PC-9 (cell line): Measurements from ENCODE around the gene GLO1. TPM values are rescaled to one million over a fixed set of nuclear protein-coding genes. Genes with fewer than 3 reads are reported as not detected.

Source experiments
- BruUV-seq: library from RNA; stranded (reverse); fragments of 400-500 nt; replicated peaks from 2 replicates; lab custom pipeline; 2021; lab: Mats Ljungman, UMichigan
- CTCF ChIA-PET: fragments of 300-600 bp; sonication (Branson Sonifier 250); formaldehyde crosslinking; loops from one replicate; lab custom pipeline; 2022; ENCODE audit warnings: antibody characterized with exemption; lab: Charles Lee
- POLR2A ChIA-PET: fragments of 300-600 bp; sonication (Branson Sonifier 250); formaldehyde crosslinking; loops from one replicate; lab custom pipeline; 2022; ENCODE audit warnings: antibody characterized with exemption; ENCODE audit not compliant: unreplicated experiment; lab: Charles Lee
- DNase-seq, 2 experiments: peaks; one replicate each; pipeline versions ENCODE4 v3.0.0 to v3.0.0-alpha.2; 2015 to 2022; ENCODE audit warnings: mixed read lengths in 1 of 2
- H2AFZ ChIP-seq: fragments of 200-600 bp; sonication (generic); 2 replicates; pipeline ENCODE4 v1.8.1; 2017; ENCODE audit warnings: antibody characterized with exemption
- H3F3A ChIP-seq: fragments of 200-600 bp; sonication (generic); 2 replicates; pipeline ENCODE4 v1.8.1; 2017; ENCODE audit warnings: antibody characterized with exemption, mild to moderate bottlenecking, low read depth; ENCODE audit not compliant: insufficient read depth
- H3K27ac ChIP-seq: fragments of 200-600 bp; sonication (generic); 2 replicates; pipeline ENCODE4 v1.6.1; 2016; ENCODE audit warnings: mixed run types
- H3K27me3 ChIP-seq: fragments of 200-600 bp; sonication (generic); 2 replicates; pipeline ENCODE4 v1.6.1; 2016; ENCODE audit warnings: low read depth, mixed run types; ENCODE audit not compliant: insufficient read depth
- H3K36me3 ChIP-seq: fragments of 200-600 bp; sonication (generic); 2 replicates; pipeline ENCODE4 v1.6.1; 2016; ENCODE audit warnings: low read depth, mixed run types
- H3K4me1 ChIP-seq: fragments of 200-600 bp; sonication (generic); replicated peaks from 2 replicates; pipeline ENCODE4 v1.6.1; 2016; ENCODE audit warnings: mixed run types; ENCODE audit not compliant: insufficient read depth
- H3K4me2 ChIP-seq: fragments of 200-600 bp; sonication (generic); 2 replicates; pipeline ENCODE4 v1.6.1; 2017; ENCODE audit warnings: mixed run types
- H3K4me3 ChIP-seq: fragments of 200-600 bp; sonication (generic); 2 replicates; pipeline ENCODE4 v1.6.1; 2016; ENCODE audit warnings: mixed run types
- H3K79me2 ChIP-seq: fragments of 200-600 bp; sonication (generic); 2 replicates; pipeline ENCODE4 v1.6.1; 2017; ENCODE audit warnings: low read depth, mixed run types
- H3K9me2 ChIP-seq: fragments of 200-600 bp; sonication (generic); 2 replicates; pipeline ENCODE4 v1.8.1; 2017; ENCODE audit warnings: mild to moderate bottlenecking; ENCODE audit not compliant: insufficient read depth
- H3K9me3 ChIP-seq: fragments of 200-600 bp; sonication (generic); 2 replicates; pipeline ENCODE4 v1.8.1; 2016; ENCODE audit warnings: low read depth; ENCODE audit not compliant: insufficient read depth
- H4K20me1 ChIP-seq: fragments of 200-600 bp; sonication (generic); 2 replicates; pipeline ENCODE4 v1.8.1; 2017; ENCODE audit not compliant: insufficient read depth
- CTCF ChIP-seq: fragments of 200-600 bp; sonication (generic); conservative IDR thresholded peaks from 2 replicates; pipeline ENCODE4 v1.6.1; 2017; ENCODE audit warnings: mixed run types, antibody characterized with exemption, mild to moderate bottlenecking, moderate library complexity
- EZH2 ChIP-seq: fragments of 200-600 bp; sonication (generic); IDR thresholded peaks from 2 replicates; pipeline ENCODE4 v1.8.0; 2017; ENCODE audit warnings: antibody characterized with exemption, low read depth
- intact Hi-C: fragments of 100-400 bp; cut with micrococcal nuclease; formaldehyde crosslinking; loops from one replicate; pipeline ENCODE4 v1.10.0; 2022; ENCODE audit not compliant: unreplicated experiment
- total RNA-seq: library from RNA; stranded (reverse); gene quantifications from 2 replicates; pipeline ENCODE4 v1.2.3, GENCODE V29; 2021

The GLO1 gene
- total RNA-seq, 1 experiment from 2014 or later = 118 TPM

- ChIA-PET CTCF (no interaction called here), POLR2A (no interaction called here)
- no TSS peak for BruUV-seq
- H3K27ac ChIP-seq = no peak overlapping the region
- no peaks in the 10 kb centered on the region for H3K9me3 ChIP-seq
- DNase-seq = no peak
- no peaks in the 10 kb centered on the region for H4K20me1 ChIP-seq
- no peak overlapping the region for H2AFZ ChIP-seq
- no peaks in the 10 kb centered on the region for H3K79me2 ChIP-seq
- no peaks in the 10 kb centered on the region for H3K9me2 ChIP-seq
- H3K4me2 ChIP-seq = no peak overlapping the region
- TF ChIP-seq CTCF (no peak), EZH2 (no peak)
- H3K36me3 ChIP-seq = no peaks in the 10 kb centered on the region
- no peaks in the 10 kb centered on the region for H3K27me3 ChIP-seq
- no peak overlapping the region for H3K4me3 ChIP-seq
- no peaks in the 10 kb centered on the region for H3F3A ChIP-seq
- intact Hi-C loops = no loop called here
- no peaks in the 10 kb centered on the region for H3K4me1 ChIP-seq
Measured at GRCh38 chr6:38646166-38646878, 56.6 kb downstream of the GLO1 start.

GRCh38 chr6:38644951-38645350 lies 58.0 kb downstream of the GLO1 start:
- no peaks in the 10 kb centered on the region for H4K20me1 ChIP-seq
- ChIA-PET CTCF (no interaction called here), POLR2A (no interaction called here)
- H3K9me3 ChIP-seq = no peaks in the 10 kb centered on the region
- no peaks in the 10 kb centered on the region for H3K9me2 ChIP-seq
- no peak overlapping the region for H3K27ac ChIP-seq
- no peaks in the 10 kb centered on the region for H3K79me2 ChIP-seq
- H3K4me3 ChIP-seq = no peak overlapping the region
- H3K4me2 ChIP-seq = no peak overlapping the region
- H3F3A ChIP-seq = no peaks in the 10 kb centered on the region
- H3K4me1 ChIP-seq = peaks cover 9% of the 10 kb centered on the region
- intact Hi-C loops = no loop called here
- no peaks in the 10 kb centered on the region for H3K27me3 ChIP-seq
- TF ChIP-seq EZH2 = no peak
- no peak for TF ChIP-seq CTCF
- H3K36me3 ChIP-seq = no peaks in the 10 kb centered on the region
- H2AFZ ChIP-seq = no peak overlapping the region
- BruUV-seq = no TSS peak
- DNase-seq = no peak

- peak overlapping the region; percentile 93 for H3K4me3 ChIP-seq
- BruUV-seq = TSS peak; percentile 46
- H3K9me2 ChIP-seq = no peaks in the 10 kb centered on the region
- no peaks in the 10 kb centered on the region for H3K9me3 ChIP-seq
- peak in 1 of 2 experiments; percentile 50 for DNase-seq
- ChIA-PET POLR2A (no interaction called here), CTCF (interaction anchor here (0.5 kb wide), 1 partner anchor 1064 kb away, joined by 3 read pairs; no protein-coding TSS in a partner anchor)
- intact Hi-C loops = no loop called here
- H4K20me1 ChIP-seq = no peaks in the 10 kb centered on the region
- H2AFZ ChIP-seq = peak overlapping the region; percentile 93
- H3K4me2 ChIP-seq = peak overlapping the region; percentile 80
- peaks cover 15% of the 10 kb centered on the region; the same call in 1 of the 2 replicates for H3K79me2 ChIP-seq
- H3K27ac ChIP-seq = 0 out of 2 replicates have a peak overlapping the region, but pooled peaks have one; percentile 28
- peaks cover 17% of the 10 kb centered on the region for H3K4me1 ChIP-seq
- TF ChIP-seq CTCF (no peak), EZH2 (no peak)
- peaks cover 11% of the 10 kb centered on the region; the same call in 1 of the 2 replicates for H3F3A ChIP-seq
- H3K27me3 ChIP-seq = no peaks in the 10 kb centered on the region
- no peaks in the 10 kb centered on the region for H3K36me3 ChIP-seq
Measured at GRCh38 chr6:38640216-38640909, 62.6 kb downstream of the GLO1 start.
